ENCODE data around the gene SUCNR1. TPM values are rescaled to one million over a fixed set of nuclear protein-coding genes. Genes with fewer than 3 reads are reported as not detected.

SUCNR1 gene
- polyA plus RNA-seq, 1 donor from 2014 or later, result not detected

- Histone ChIP-seq H3K4me3 (ENCODE audit: low read length) (no peak overlapping the region), H4K20me1 (ENCODE audit: insufficient read depth) (no peaks in the 10 kb centered on the region), H3K4me2 (ENCODE audit: low read length) (no peak overlapping the region), H3K9me3 (ENCODE audit: low read length) (no peaks in the 10 kb centered on the region), H3K79me2 (replicated peaks; ENCODE audit: insufficient read depth, low read length) (no peaks in the 10 kb centered on the region), H3K36me3 (ENCODE audit: insufficient read depth, low read length) (no peaks in the 10 kb centered on the region), H3K9ac (ENCODE audit: low read length) (no peak overlapping the region), H2AFZ (ENCODE audit: low read depth, low read length) (no peak overlapping the region), H3K9me2 (ENCODE audit: insufficient read depth, low read length) (peaks cover 3% of the 10 kb centered on the region), H3K27me3 (ENCODE audit: insufficient read depth, low read depth, low read length) (no peaks in the 10 kb centered on the region), H3K27ac (ENCODE audit: low read length) (no peak overlapping the region), H3F3A (ENCODE audit: insufficient read depth, low read length, poor library complexity, severe bottlenecking) (no peaks in the 10 kb centered on the region)
- TF ChIP-seq EP300 (conservative IDR thresholded peaks at IDR 0.05; ENCODE audit: poor library complexity, severe bottlenecking), result no peak
- TF ChIP-seq SMC3 (conservative IDR thresholded peaks at IDR 0.05; ENCODE audit: poor library complexity), result no peak
- no peak for TF ChIP-seq CTCF (IDR thresholded peaks at IDR 0.05; ENCODE audit: poor library complexity, severe bottlenecking)
- TF ChIP-seq TAF1 (IDR thresholded peaks at IDR 0.05; ENCODE audit: low read depth), result no peak
- no peak for TF ChIP-seq RAD21 (conservative IDR thresholded peaks at IDR 0.05)
These were observed 6.4 kb downstream of the SUCNR1 start for GRCh38 chr3:151879679-151880415.

- no peak overlapping the region for H3K27ac ChIP-seq (ENCODE audit: low read length)
- H3K9me2 ChIP-seq (ENCODE audit: insufficient read depth, low read length), result peaks cover 3% of the 10 kb centered on the region
- no peaks in the 10 kb centered on the region for H3K9me3 ChIP-seq (ENCODE audit: low read length)
- no peaks in the 10 kb centered on the region for H3K36me3 ChIP-seq (ENCODE audit: insufficient read depth, low read length)
- no peaks in the 10 kb centered on the region for H3K27me3 ChIP-seq (ENCODE audit: insufficient read depth, low read depth, low read length)
- H4K20me1 ChIP-seq (ENCODE audit: insufficient read depth), result no peaks in the 10 kb centered on the region
- H3K79me2 ChIP-seq (replicated peaks; ENCODE audit: insufficient read depth, low read length), result no peaks in the 10 kb centered on the region
- H2AFZ ChIP-seq (ENCODE audit: low read depth, low read length), result no peak overlapping the region
- no peaks in the 10 kb centered on the region for H3F3A ChIP-seq (ENCODE audit: insufficient read depth, low read length, poor library complexity, severe bottlenecking)
- no peak overlapping the region for H3K4me2 ChIP-seq (ENCODE audit: low read length)
- no peak overlapping the region for H3K4me3 ChIP-seq (ENCODE audit: low read length)
- no peak overlapping the region for H3K9ac ChIP-seq (ENCODE audit: low read length)
- TF ChIP-seq RAD21 (conservative IDR thresholded peaks at IDR 0.05) (no peak), POLR2AphosphoS5 (IDR thresholded peaks at IDR 0.05) (no peak), MXI1 (conservative IDR thresholded peaks at IDR 0.05; ENCODE audit: poor library complexity, severe bottlenecking) (no peak), CTCF (IDR thresholded peaks at IDR 0.05; ENCODE audit: poor library complexity, severe bottlenecking) (no peak), REST (IDR thresholded peaks at IDR 0.05; ENCODE audit: borderline replicate concordance) (no peak), TAF1 (IDR thresholded peaks at IDR 0.05; ENCODE audit: low read depth) (no peak), EP300 (conservative IDR thresholded peaks at IDR 0.05; ENCODE audit: poor library complexity, severe bottlenecking) (no peak), SMC3 (conservative IDR thresholded peaks at IDR 0.05; ENCODE audit: poor library complexity) (no peak), EZH2 (IDR thresholded peaks at IDR 0.05; ENCODE audit: borderline replicate concordance, insufficient read depth, low read length, poor library complexity, severe bottlenecking) (no peak)
These were observed 6.9 kb downstream of the SUCNR1 start for GRCh38 chr3:151880416-151880690.
